Duodenal mucosa (tissue), 2 donors: ENCODE measurements around the gene MMP28.

Source experiments
- H3K27ac ChIP-seq: one replicate; pipeline ENCODE4 v1.7.0; 2013; ENCODE audit warnings: low read depth, low read length
- H3K27me3 ChIP-seq, 2 donors: one replicate each; pipeline ENCODE4 v1.7.0; 2013; ENCODE audit warnings: low read length in 2 of 2, control low read depth in 1 of 2; ENCODE audit not compliant: insufficient read depth in 2 of 2, control insufficient read depth in 1 of 2
- H3K36me3 ChIP-seq, 2 donors: one replicate each; pipeline ENCODE4 v1.7.0; 2013; ENCODE audit warnings: low read length in 2 of 2, control low read depth in 1 of 2; ENCODE audit not compliant: insufficient read depth in 2 of 2, control insufficient read depth in 1 of 2
- H3K4me1 ChIP-seq, 2 donors: one replicate each; pipeline ENCODE4 v1.7.0; 2013; ENCODE audit warnings: low read length in 2 of 2, control low read depth in 1 of 2; ENCODE audit not compliant: insufficient read depth in 2 of 2, control insufficient read depth in 1 of 2
- H3K4me3 ChIP-seq, 2 donors: one replicate each; pipeline ENCODE4 v1.7.0; 2013; ENCODE audit warnings: low read length in 2 of 2, low read depth in 1 of 2
- H3K9ac ChIP-seq, 2 donors: one replicate each; pipeline ENCODE4 v1.7.0; 2013; ENCODE audit warnings: low read length in 2 of 2, low read depth in 1 of 2
- H3K9me3 ChIP-seq, 2 donors: one replicate each; pipeline ENCODE4 v1.7.0; 2013; ENCODE audit warnings: low read length in 2 of 2, control low read depth in 1 of 2; ENCODE audit not compliant: control insufficient read depth in 1 of 2

The MMP28 gene

GRCh38 chr17:35735036-35735805 lies 60.2 kb downstream of the MMP28 start:
- Histone ChIP-seq H3K9me3 (no peaks in the 10 kb centered on the region), H3K27ac (no peak overlapping the region)

GRCh38 chr17:35734396-35734795 lies 61.0 kb downstream of the MMP28 start:
- no peaks in the 10 kb centered on the region for H3K9me3 ChIP-seq
- H3K4me3 ChIP-seq = no peak overlapping the region
- H3K36me3 ChIP-seq = no peaks in the 10 kb centered on the region
- no peak overlapping the region for H3K27ac ChIP-seq
- no peak overlapping the region for H3K9ac ChIP-seq
- no peaks in the 10 kb centered on the region for H3K27me3 ChIP-seq
- peaks cover 8 to 11% of the 10 kb centered on the region in 2 donors for H3K4me1 ChIP-seq

More at GRCh38 chr17:35735036-35735805, 60.2 kb downstream of the MMP28 start:
- Histone ChIP-seq H3K9ac (no peak overlapping the region), H3K4me3 (no peak overlapping the region), H3K36me3 (no peaks in the 10 kb centered on the region), H3K4me1 (peaks cover 8 to 11% of the 10 kb centered on the region in 2 donors), H3K27me3 (peaks cover 0 to 7% of the 10 kb centered on the region in 2 donors)

- Histone ChIP-seq H3K4me3 (no peak overlapping the region), H3K9me3 (no peaks in the 10 kb centered on the region), H3K27me3 (no peaks in the 10 kb centered on the region), H3K36me3 (no peaks in the 10 kb centered on the region), H3K27ac (no peak overlapping the region), H3K9ac (no peak overlapping the region), H3K4me1 (peaks cover 8 to 11% of the 10 kb centered on the region in 2 donors)
Observed at GRCh38 chr17:35733366-35733765, 62.1 kb downstream of the MMP28 start.

GRCh38 chr17:35732806-35733136 lies 62.7 kb downstream of the MMP28 start:
- no peak overlapping the region for H3K9ac ChIP-seq
- no peaks in the 10 kb centered on the region for H3K9me3 ChIP-seq
- no peak overlapping the region for H3K27ac ChIP-seq
- peaks cover 8 to 11% of the 10 kb centered on the region in 2 donors for H3K4me1 ChIP-seq
- no peaks in the 10 kb centered on the region for H3K36me3 ChIP-seq
- H3K27me3 ChIP-seq = no peaks in the 10 kb centered on the region
- no peak overlapping the region for H3K4me3 ChIP-seq

GRCh38 chr17:35731917-35732805 lies 63.3 kb downstream of the MMP28 start:
- H3K36me3 ChIP-seq = no peaks in the 10 kb centered on the region
- no peaks in the 10 kb centered on the region for H3K27me3 ChIP-seq
- no peak overlapping the region for H3K27ac ChIP-seq
- no peak overlapping the region for H3K9ac ChIP-seq
- peak overlapping the region; percentile 58 to 61 for H3K4me3 ChIP-seq
- H3K4me1 ChIP-seq = peaks cover 11% of the 10 kb centered on the region in 2 donors
- no peaks in the 10 kb centered on the region for H3K9me3 ChIP-seq

GRCh38 chr17:35731239-35731916 lies 64.1 kb downstream of the MMP28 start, which contains the start of gene RASL10B:
TSS of gene RASL10B (plus strand) at chr17:35731639. CDS start at chr17:35735185, 3,546 bp downstream.
- Histone ChIP-seq H3K27me3 (no peaks in the 10 kb centered on the region), H3K9me3 (no peaks in the 10 kb centered on the region), H3K4me1 (peaks cover 17 to 18% of the 10 kb centered on the region in 2 donors), H3K4me3 (peak within 1 kb of the TSS; percentile 61 to 65), H3K9ac (peak within 1 kb of the TSS in 1 of 2 donors; percentile 8), H3K36me3 (peaks cover 0 to 2% of the 10 kb centered on the region in 2 donors), H3K27ac (no peak within 1 kb of the TSS)

GRCh38 chr17:35730400-35731005 lies 64.9 kb downstream of the MMP28 start:
- Histone ChIP-seq H3K27ac (no peak overlapping the region), H3K9ac (no peak overlapping the region), H3K36me3 (peaks cover 2 to 5% of the 10 kb centered on the region in 2 donors), H3K4me1 (peaks cover 17 to 18% of the 10 kb centered on the region in 2 donors), H3K4me3 (no peak overlapping the region), H3K27me3 (no peaks in the 10 kb centered on the region), H3K9me3 (no peaks in the 10 kb centered on the region)

GRCh38 chr17:35729405-35729833 lies 66.0 kb downstream of the MMP28 start:
- no peak overlapping the region for H3K27ac ChIP-seq
- H3K36me3 ChIP-seq = peaks cover 12 to 16% of the 10 kb centered on the region in 2 donors
- no peak overlapping the region for H3K9ac ChIP-seq
- H3K27me3 ChIP-seq = no peaks in the 10 kb centered on the region
- no peak overlapping the region for H3K4me3 ChIP-seq
- H3K4me1 ChIP-seq = peaks cover 17 to 18% of the 10 kb centered on the region in 2 donors
- no peaks in the 10 kb centered on the region for H3K9me3 ChIP-seq

- H3K9me3 ChIP-seq = no peaks in the 10 kb centered on the region
- no peak overlapping the region for H3K27ac ChIP-seq
- peaks cover 20 to 25% of the 10 kb centered on the region in 2 donors for H3K36me3 ChIP-seq
- no peaks in the 10 kb centered on the region for H3K27me3 ChIP-seq
- no peak overlapping the region for H3K9ac ChIP-seq
- no peak overlapping the region for H3K4me3 ChIP-seq
- peaks cover 17 to 18% of the 10 kb centered on the region in 2 donors for H3K4me1 ChIP-seq
Observed at GRCh38 chr17:35728551-35728950, 66.9 kb downstream of the MMP28 start.
